ENCODE data around the gene KCNK13.
"Not testable (repeated sequence)": the region's sequence is repeated elsewhere in the genome, so short reads cannot be mapped to it uniquely, and the experiment has no call there.

KCNK13 gene

GRCh38 chr14:90200546-90200945 lies 138.8 kb downstream of the KCNK13 start:
- not testable (repeated sequence) for DNase-seq

- no peak for DNase-seq
These were observed 139.6 kb downstream of the KCNK13 start for GRCh38 chr14:90201344-90201743.

- no peak for DNase-seq
These were observed 142.7 kb downstream of the KCNK13 start for GRCh38 chr14:90204516-90204915.

- DNase-seq = no peak
These were observed 151.4 kb downstream of the KCNK13 start for GRCh38 chr14:90213099-90213748.

GRCh38 chr14:90228478-90228877 lies 166.7 kb downstream of the KCNK13 start:
- DNase-seq = no peak

GRCh38 chr14:90229942-90230341 lies 168.1 kb downstream of the KCNK13 start:
- not testable (repeated sequence) for DNase-seq
